HAP-1 (cell line): Measurements from ENCODE around the gene ACD.
A peak's percentile ranks its signal among the peaks of the same experiment; 100 is the strongest.

Experiments used
- DNase-seq, 2 experiments: peaks; one replicate each; pipeline ENCODE4 v3.0.0-alpha.2; 2016 to 2020; ENCODE audit warnings: low spot score in 2 of 2
- H3K27me3 ChIP-seq: fragments of 250-450 bp; sonication (Bioruptor Pico); 2 replicates; pipeline ENCODE4 v1.5.1; 2020; ENCODE audit warnings: low read depth, mild to moderate bottlenecking, moderate library complexity
- H3K36me3 ChIP-seq: fragments of 250-450 bp; sonication (Bioruptor Pico); replicated peaks from 2 replicates; pipeline ENCODE4 v1.5.1; 2020; ENCODE audit warnings: mild to moderate bottlenecking
- H3K4me1 ChIP-seq: fragments of 250-450 bp; sonication (Bioruptor Pico); 2 replicates; pipeline ENCODE4 v1.5.1; 2020; ENCODE audit warnings: mild to moderate bottlenecking
- H3K4me3 ChIP-seq: fragments of 250-450 bp; sonication (Bioruptor Pico); 2 replicates; pipeline ENCODE4 v1.5.1; 2020; ENCODE audit warnings: mild to moderate bottlenecking, moderate library complexity
- H3K9me3 ChIP-seq: fragments of 250-450 bp; sonication (Bioruptor Pico); 2 replicates; pipeline ENCODE4 v1.5.1; 2020; ENCODE audit warnings: mild to moderate bottlenecking, moderate library complexity
- in situ Hi-C: fragments of 300-500 bp; cut with MboI; formaldehyde crosslinking; loops from 3 replicates; pipeline ENCODE4 v1.14.3; 2020; ENCODE audit warnings: low sequenced_read_pairs, inconsistent platforms, mixed read lengths

Gene ACD

GRCh38 chr16:67663151-67663876 lies 3.3 kb upstream of the ACD start:
- peaks cover 27% of the 10 kb centered on the region for H3K4me1 ChIP-seq
- in situ Hi-C loops, result no loop called here
- H3K27me3 ChIP-seq, result no peaks in the 10 kb centered on the region
- peak in 1 of 2 experiments; percentile 68 for DNase-seq
- H3K36me3 ChIP-seq, result peaks cover 19% of the 10 kb centered on the region
- H3K9me3 ChIP-seq, result no peaks in the 10 kb centered on the region
- no peak overlapping the region for H3K4me3 ChIP-seq

GRCh38 chr16:67662653-67663010 lies 2.6 kb upstream of the ACD start:
- H3K36me3 ChIP-seq, result peaks cover 25% of the 10 kb centered on the region
- H3K9me3 ChIP-seq, result no peaks in the 10 kb centered on the region
- DNase-seq, result no peak
- H3K4me1 ChIP-seq, result peaks cover 20% of the 10 kb centered on the region
- H3K27me3 ChIP-seq, result no peaks in the 10 kb centered on the region
- no peak overlapping the region for H3K4me3 ChIP-seq
- in situ Hi-C loops, result no loop called here

GRCh38 chr16:67661886-67662652 lies 2.0 kb upstream of the ACD start:
- no peak overlapping the region for H3K4me3 ChIP-seq
- DNase-seq, result no peak
- H3K36me3 ChIP-seq, result peaks cover 28% of the 10 kb centered on the region
- peaks cover 14% of the 10 kb centered on the region for H3K4me1 ChIP-seq
- H3K27me3 ChIP-seq, result no peaks in the 10 kb centered on the region
- in situ Hi-C loops, result no loop called here
- no peaks in the 10 kb centered on the region for H3K9me3 ChIP-seq

- DNase-seq, result no peak
- Histone ChIP-seq H3K4me1 (peaks cover 11% of the 10 kb centered on the region), H3K4me3 (peak overlapping the region; percentile 99), H3K36me3 (peaks cover 37% of the 10 kb centered on the region), H3K27me3 (no peaks in the 10 kb centered on the region), H3K9me3 (no peaks in the 10 kb centered on the region)
- in situ Hi-C loops, result no loop called here
These were observed 1.2 kb upstream of the ACD start for GRCh38 chr16:67661101-67661761.

- in situ Hi-C loops, result no loop called here
- no peaks in the 10 kb centered on the region for H3K27me3 ChIP-seq
- peaks cover 41% of the 10 kb centered on the region for H3K36me3 ChIP-seq
- H3K4me3 ChIP-seq, result peak within 1 kb of the TSS; percentile 99
- H3K4me1 ChIP-seq, result peaks cover 7% of the 10 kb centered on the region
- peak; percentile 92 to 97 for DNase-seq
- H3K9me3 ChIP-seq, result no peaks in the 10 kb centered on the region
These were observed 536 bp upstream of the ACD start, which contains the start of gene PARD6A for GRCh38 chr16:67660564-67661028. Gene PARD6A (plus strand): TSS chr16:67660960. CDS start chr16:67661039, 79 bp downstream.

- peaks cover 4% of the 10 kb centered on the region for H3K4me1 ChIP-seq
- peaks cover 46% of the 10 kb centered on the region for H3K36me3 ChIP-seq
- DNase-seq, result no peak
- in situ Hi-C loops, result no loop called here
- H3K27me3 ChIP-seq, result no peaks in the 10 kb centered on the region
- H3K4me3 ChIP-seq, result peak overlapping the region; percentile 99
- no peaks in the 10 kb centered on the region for H3K9me3 ChIP-seq
These were observed 998 bp downstream of the ACD start for GRCh38 chr16:67658849-67659674.

GRCh38 chr16:67657751-67658518 lies 2.1 kb downstream of the ACD start:
- no peaks in the 10 kb centered on the region for H3K27me3 ChIP-seq
- H3K4me1 ChIP-seq, result peaks cover 4% of the 10 kb centered on the region
- no peak for DNase-seq
- H3K36me3 ChIP-seq, result peaks cover 40% of the 10 kb centered on the region
- in situ Hi-C loops, result no loop called here
- no peak overlapping the region for H3K4me3 ChIP-seq
- no peaks in the 10 kb centered on the region for H3K9me3 ChIP-seq

- no peak overlapping the region for H3K4me3 ChIP-seq
- peaks cover 43% of the 10 kb centered on the region for H3K36me3 ChIP-seq
- no peaks in the 10 kb centered on the region for H3K9me3 ChIP-seq
- DNase-seq, result no peak
- no peaks in the 10 kb centered on the region for H3K27me3 ChIP-seq
- in situ Hi-C loops, result no loop called here
- peaks cover 4% of the 10 kb centered on the region for H3K4me1 ChIP-seq
These were observed 2.9 kb downstream of the ACD start for GRCh38 chr16:67657017-67657608.

- in situ Hi-C loops, result no loop called here
- Histone ChIP-seq H3K4me3 (no peak overlapping the region), H3K4me1 (peaks cover 4% of the 10 kb centered on the region), H3K27me3 (no peaks in the 10 kb centered on the region), H3K36me3 (peaks cover 43% of the 10 kb centered on the region), H3K9me3 (no peaks in the 10 kb centered on the region)
- DNase-seq, result no peak
These were observed 3.6 kb downstream of the ACD start for GRCh38 chr16:67656344-67657016.

- in situ Hi-C loops, result no loop called here
- peaks cover 4% of the 10 kb centered on the region for H3K4me1 ChIP-seq
- no peaks in the 10 kb centered on the region for H3K9me3 ChIP-seq
- DNase-seq, result no peak
- H3K36me3 ChIP-seq, result peaks cover 41% of the 10 kb centered on the region
- no peaks in the 10 kb centered on the region for H3K27me3 ChIP-seq
- H3K4me3 ChIP-seq, result no peak overlapping the region
These were observed 4.7 kb downstream of the ACD start for GRCh38 chr16:67655363-67655762.

- peaks cover 4% of the 10 kb centered on the region for H3K4me1 ChIP-seq
- H3K27me3 ChIP-seq, result no peaks in the 10 kb centered on the region
- no peaks in the 10 kb centered on the region for H3K9me3 ChIP-seq
- no peak overlapping the region for H3K4me3 ChIP-seq
- H3K36me3 ChIP-seq, result peaks cover 43% of the 10 kb centered on the region
- in situ Hi-C loops, result no loop called here
- no peak for DNase-seq
These were observed 5.6 kb downstream of the ACD start for GRCh38 chr16:67654403-67654911.
